GM19193 (cell line): ENCODE measurements around the gene PADI4.

Experiments used
- POLR2A ChIP-seq: IDR thresholded peaks from 4 replicates; pipeline ENCODE4 v1.6.1; 2011; ENCODE audit not compliant: insufficient read depth, insufficient read length; ENCODE audit errors: extremely low read depth

Gene PADI4

DNA sequence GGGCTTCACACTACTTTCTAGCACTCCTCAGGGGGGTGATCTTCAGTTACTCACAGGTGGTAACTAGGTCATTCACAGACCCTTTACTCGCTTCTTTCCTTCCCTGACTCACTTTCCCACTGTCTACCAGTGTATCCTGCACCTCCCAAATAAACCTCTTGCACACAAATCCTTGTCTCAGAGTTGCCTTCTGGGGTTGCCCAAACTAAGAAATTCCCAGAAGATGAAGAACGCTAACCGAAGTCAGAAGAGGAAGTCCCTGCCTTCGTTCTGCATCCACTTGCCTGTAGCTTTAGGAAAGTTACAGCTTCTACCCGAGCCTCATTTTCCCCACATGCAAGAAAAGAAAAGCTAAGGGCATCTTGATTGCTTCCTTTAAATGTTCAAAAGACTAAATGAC is 11.9 kb upstream of the PADI4 start:
- no peak for TF ChIP-seq POLR2A

DNA sequence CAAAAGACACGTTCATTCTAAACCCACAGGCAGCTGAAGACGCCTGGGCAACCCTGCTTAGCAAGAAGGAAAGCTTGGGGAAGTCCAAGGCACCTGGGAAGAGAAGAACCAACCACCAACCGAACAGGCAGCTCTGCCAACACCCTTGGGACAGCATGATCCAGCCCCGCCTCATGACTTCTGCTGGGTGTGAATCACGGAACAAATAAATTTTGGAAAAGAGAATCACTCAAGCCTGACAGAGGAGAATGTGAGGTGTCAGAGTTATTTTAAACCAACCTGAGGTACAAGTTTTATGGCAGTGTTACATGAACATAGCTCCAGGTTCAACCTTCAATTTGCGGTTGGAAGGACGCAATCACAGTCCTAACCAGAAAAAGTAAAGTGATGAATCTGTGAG is 10.0 kb upstream of the PADI4 start:
- TF ChIP-seq POLR2A, result no peak

- no peak for TF ChIP-seq POLR2A
Observed at GRCh38 chr1:17301767-17302166, 6.2 kb upstream of the PADI4 start.

DNA sequence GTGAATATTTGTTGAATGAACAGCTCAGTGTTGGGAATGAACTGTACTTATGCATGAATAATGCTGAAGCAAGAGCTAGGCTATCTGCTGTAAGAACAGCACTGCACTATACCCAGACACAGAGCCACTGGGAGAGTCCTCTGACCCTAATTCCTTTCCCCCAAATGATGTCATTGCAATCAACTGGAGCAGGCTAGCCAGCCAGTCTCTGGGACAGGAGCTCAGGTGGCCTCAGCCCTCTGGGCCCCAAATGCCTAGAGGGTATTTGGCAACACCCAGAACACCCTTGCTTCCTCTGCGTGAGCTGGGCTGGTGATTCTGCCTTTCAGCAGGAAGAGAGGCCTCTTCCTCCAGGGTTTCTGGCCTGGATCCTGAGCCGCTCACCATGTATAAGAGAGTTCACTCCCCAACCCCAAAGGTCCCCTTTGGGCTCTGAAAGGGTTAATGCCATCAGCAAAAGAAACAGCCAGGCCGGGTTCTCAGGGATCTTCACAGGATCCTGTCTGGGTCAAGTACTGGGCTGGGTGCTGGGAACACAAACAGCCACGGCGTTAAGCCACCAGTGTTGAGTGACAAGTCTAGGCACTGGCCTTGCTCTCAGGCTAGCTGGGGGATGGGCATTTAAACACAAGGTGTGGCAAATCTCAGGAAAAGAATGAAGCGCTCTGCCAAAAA is 3.7 kb upstream of the PADI4 start:
- no peak for TF ChIP-seq POLR2A

DNA sequence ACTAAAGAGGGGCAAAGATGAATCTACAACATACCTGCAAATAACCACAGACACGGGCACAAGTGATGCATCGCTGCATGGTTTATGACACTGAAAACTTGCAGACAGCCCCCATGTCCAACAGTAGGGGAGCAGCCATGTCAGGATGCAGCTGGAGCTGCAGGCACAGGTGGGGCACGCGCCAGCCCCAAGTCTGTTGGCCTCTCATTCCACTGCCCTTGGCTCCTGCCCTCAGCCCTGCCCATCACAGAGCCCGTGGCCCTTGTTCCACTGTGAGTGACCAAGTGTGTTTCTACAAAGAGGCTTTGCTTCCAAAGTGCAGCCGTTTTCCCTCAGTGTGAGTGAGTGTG is 3.2 kb upstream of the PADI4 start:
- TF ChIP-seq POLR2A, result no peak

DNA sequence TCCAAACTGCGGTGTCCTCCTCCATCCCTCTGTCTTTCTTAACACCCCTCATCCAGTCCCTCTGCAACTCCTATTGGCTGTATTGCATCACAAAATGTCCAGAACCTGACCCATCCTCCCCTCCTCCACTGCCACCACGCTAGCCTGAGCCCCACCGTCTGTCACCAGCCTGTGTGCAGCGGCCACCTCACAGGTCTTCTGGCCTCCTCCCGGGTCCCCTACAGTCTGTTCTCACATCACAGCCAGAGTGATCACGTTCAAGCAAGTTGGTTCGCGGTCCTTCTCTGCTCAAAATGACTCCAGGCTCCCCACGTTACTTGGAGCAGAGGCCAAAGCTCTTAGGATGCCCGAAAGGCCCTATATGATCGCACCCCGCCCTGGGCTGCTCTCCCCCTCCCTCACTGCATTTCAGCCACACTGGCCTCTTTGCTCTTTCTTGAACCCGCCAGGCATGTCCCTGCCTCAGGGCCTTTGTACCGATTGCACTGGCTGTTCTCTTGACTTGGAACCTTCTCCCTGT is 2.4 kb upstream of the PADI4 start:
- TF ChIP-seq POLR2A, result no peak

GRCh38 chr1:17306407-17306806 is 1.6 kb upstream of the PADI4 start:
- no peak for TF ChIP-seq POLR2A

DNA sequence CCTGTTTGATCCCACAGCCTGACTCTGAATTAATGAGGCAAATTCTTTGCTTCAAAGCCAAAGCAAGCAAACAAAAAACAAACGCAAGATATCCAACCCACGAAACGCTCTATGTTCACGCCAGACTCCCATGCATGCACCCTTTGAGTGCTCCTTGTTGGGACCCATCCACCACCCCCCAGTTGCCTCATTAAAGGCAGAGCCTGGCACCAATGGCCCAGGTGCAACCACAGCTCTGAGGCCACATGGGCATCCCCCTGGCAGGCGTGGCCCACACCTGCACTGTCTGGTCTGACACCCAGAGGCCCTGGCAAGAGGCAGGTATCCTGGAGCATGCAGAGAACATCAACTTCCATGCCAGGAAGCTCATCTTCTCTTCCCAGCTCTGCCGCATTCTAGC is 1.1 kb upstream of the PADI4 start:
- no peak for TF ChIP-seq POLR2A

GRCh38 chr1:17307329-17307728 is 668 bp upstream of the PADI4 start:
- TF ChIP-seq POLR2A, result no peak

- TF ChIP-seq POLR2A, result no peak
Observed at GRCh38 chr1:17308593-17308992, 596 bp downstream of the PADI4 start.

- no peak for TF ChIP-seq POLR2A
Observed at GRCh38 chr1:17309426-17310067, 1.6 kb downstream of the PADI4 start.

DNA sequence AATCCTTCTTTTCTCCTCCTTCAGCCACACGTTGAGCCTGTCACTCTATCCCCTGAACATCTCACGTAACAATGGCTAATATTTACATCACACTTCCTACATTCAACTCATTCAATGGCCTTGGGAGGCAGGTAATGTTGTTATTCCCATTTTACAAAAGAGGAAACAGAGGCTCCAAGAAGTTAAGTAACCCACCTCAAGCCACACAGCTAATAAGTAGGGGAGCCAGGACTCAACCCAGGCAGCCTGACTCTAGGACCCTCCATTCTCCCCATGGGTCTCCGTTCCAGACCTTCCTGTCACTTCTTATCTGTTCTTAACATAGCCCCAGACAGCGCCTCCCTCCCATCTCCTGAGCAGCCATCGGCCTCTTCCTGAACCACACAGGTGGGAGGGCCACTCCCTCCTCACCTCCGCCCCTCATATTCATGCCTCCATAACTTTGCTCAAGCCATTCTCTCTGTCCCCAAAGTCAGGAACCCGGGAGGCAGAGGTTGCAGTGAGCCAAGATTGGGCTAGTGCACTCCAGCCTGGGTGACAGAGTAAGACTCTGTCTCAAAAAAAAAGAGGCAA is 2.2 kb downstream of the PADI4 start:
- TF ChIP-seq POLR2A, result no peak

- no peak for TF ChIP-seq POLR2A
Observed at GRCh38 chr1:17313530-17314309, 5.7 kb downstream of the PADI4 start.

DNA sequence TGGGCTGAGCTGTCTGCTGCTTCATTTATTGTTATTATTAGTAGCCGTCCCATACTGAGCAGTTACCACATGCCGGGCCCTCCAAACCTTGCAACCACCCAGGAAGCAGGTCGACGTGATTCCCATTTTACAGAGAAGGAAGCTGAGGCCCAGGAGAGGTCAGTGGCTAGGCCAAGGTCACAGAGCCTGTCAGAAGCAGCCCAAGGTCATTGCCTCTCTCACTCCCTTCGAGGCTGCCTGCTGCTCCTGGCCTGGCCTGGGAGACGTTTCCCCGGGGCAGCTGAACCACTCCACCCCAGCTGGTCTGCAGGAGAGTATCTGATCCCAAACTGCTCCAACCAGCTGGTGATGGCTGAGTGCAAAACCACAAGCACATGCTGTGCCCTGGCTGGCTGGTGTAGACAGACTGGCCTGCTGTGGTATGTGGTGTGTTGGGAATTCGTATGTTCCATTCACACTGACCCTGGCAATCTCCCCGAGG is 6.5 kb downstream of the PADI4 start:
- no peak for TF ChIP-seq POLR2A

DNA sequence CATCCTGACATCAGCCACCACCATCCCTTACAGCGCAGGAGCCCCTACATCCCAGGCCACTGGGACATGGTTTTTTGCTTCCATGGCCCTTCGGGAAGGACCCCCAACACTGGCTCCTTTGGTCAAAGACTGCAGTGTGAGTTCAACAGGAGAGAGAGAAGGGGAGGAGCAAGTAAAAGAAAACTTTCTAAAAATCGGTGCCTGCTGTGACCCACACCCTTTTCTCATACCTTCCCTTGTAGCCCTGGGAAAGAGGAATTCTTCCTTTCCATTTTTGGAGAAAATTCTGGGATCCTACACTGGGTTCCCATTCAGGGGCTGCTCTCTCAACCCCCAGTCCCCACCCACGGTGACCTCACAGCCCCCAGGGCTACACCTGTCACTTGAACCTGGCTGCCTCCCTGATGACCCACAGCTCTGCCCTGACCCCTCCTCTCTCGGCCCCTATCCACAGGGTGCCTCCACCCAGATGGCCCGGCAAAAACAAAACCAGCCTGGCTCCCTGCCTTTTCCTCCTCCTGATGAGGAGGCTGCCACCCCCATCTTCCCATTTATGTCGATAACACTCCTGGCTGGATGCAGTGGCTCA is 7.6 kb downstream of the PADI4 start:
- TF ChIP-seq POLR2A, result no peak

GRCh38 chr1:17316704-17317103 is 8.7 kb downstream of the PADI4 start:
- no peak for TF ChIP-seq POLR2A

DNA sequence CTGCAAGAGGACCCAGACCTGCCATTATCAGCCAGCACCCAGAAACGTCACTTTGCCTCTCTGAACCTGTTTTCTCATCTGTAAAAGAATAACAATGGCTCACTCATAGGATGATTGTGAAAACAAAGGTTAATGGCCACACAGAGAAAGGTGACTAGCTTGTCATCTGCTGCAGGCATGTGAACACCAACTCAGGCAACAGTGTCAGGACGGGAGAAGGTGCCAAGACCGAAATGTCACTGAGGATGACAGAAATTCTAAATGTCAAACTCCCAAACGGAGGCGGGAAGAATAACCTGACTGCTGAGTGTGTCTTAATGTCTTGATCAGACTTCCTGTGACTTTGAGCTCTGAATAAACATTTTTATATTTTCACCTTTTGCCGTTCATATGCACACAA is 10.3 kb downstream of the PADI4 start:
- no peak for TF ChIP-seq POLR2A
